ENCODE measurements around the gene MYOC. TPM values are rescaled to one million over a fixed set of nuclear protein-coding genes. Genes with fewer than 3 reads are reported as not detected.

The MYOC gene
- total RNA-seq, 1 experiment from 2014 or later, result not detected

- Histone ChIP-seq H3K36me3 (ENCODE audit: control insufficient read depth in 1 of 2, insufficient read depth in 2 of 2, low read length in 2 of 2) (peaks cover 6 to 15% of the 10 kb centered on the region in 2 experiments), H3K4me3 (replicated peaks in 1 of 2; ENCODE audit: low read depth in 1 of 2, low read length in 2 of 2) (no peak overlapping the region), H3K4me2 (ENCODE audit: low read length) (no peak overlapping the region), H3K9ac (ENCODE audit: low read length) (no peak overlapping the region), H3K4me1 (ENCODE audit: control insufficient read depth in 1 of 2, insufficient read depth in 2 of 2, low read length in 2 of 2) (no peaks in the 10 kb centered on the region), H3K79me2 (ENCODE audit: insufficient read depth, low read length) (no peaks in the 10 kb centered on the region), H3K27me3 (ENCODE audit: insufficient read depth, low read length) (no peaks in the 10 kb centered on the region), H2AFZ (ENCODE audit: low read depth, low read length, poor library complexity, severe bottlenecking) (no peak overlapping the region), H4K20me1 (ENCODE audit: insufficient read depth) (no peaks in the 10 kb centered on the region), H3K9me3 (ENCODE audit: control insufficient read depth in 1 of 2, insufficient read depth in 1 of 2, low read depth in 1 of 2, low read length in 2 of 2) (no peaks in the 10 kb centered on the region), H3K27ac (ENCODE audit: low read depth, low read length) (no peak overlapping the region), H3K9me2 (ENCODE audit: insufficient read depth) (no peaks in the 10 kb centered on the region)
- CTCF ChIA-PET, result no interaction called here
- no TSS peak for BruUV-seq (replicated peaks)
- DNase-seq (ENCODE audit: low read depth, low spot score), result no peak
- POLR2A ChIA-PET, result no interaction called here
- RAD21 ChIA-PET (ENCODE audit: low non-redundant PET in 1 of 2, low total read pairs in 2 of 2, uncharacterized antibody in 2 of 2, unreplicated experiment in 2 of 2), result no interaction called here
- intact Hi-C loops (cut with micrococcal nuclease), result no loop called here
- TF ChIP-seq ZNF274 (IDR thresholded peaks at IDR 0.05; ENCODE audit: low read depth, low read length) (no peak), YY1 (IDR thresholded peaks at IDR 0.05; ENCODE audit: extremely low read depth, insufficient replicate concordance, low read depth, low read length) (no peak), POLR2A (IDR thresholded peaks at IDR 0.05; ENCODE audit: borderline replicate concordance, extremely low read depth, insufficient read depth, insufficient read length) (no peak), TCF7L2 (IDR thresholded peaks at IDR 0.05; ENCODE audit: borderline replicate concordance, extremely low read depth, insufficient read depth, insufficient read length) (no peak), SIN3A (IDR thresholded peaks at IDR 0.05; ENCODE audit: low read depth) (no peak), FOSL1 (IDR thresholded peaks at IDR 0.05; ENCODE audit: low read depth) (no peak), POLR2AphosphoS5 (IDR thresholded peaks at IDR 0.05; ENCODE audit: low read depth, low read length) (no peak), CTCF (IDR thresholded peaks at IDR 0.05 in 2 of 3, conservative IDR thresholded peaks at IDR 0.05 in 1 of 3; ENCODE audit: borderline replicate concordance in 1 of 3, insufficient read depth in 1 of 3, low read depth in 2 of 3, low read length in 2 of 3) (no peak), SP1 (IDR thresholded peaks at IDR 0.05; ENCODE audit: low read depth) (no peak), EGR1 (IDR thresholded peaks at IDR 0.05; ENCODE audit: low read depth) (no peak), EZH2 (IDR thresholded peaks at IDR 0.05) (no peak)
- TF ChIP-seq, protein P1, sequence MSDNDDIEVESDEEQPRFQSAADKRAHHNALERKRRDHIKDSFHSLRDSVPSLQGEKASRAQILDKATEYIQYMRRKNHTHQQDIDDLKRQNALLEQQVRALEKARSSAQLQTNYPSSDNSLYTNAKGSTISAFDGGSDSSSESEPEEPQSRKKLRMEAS (IDR thresholded peaks at IDR 0.05), result no peak
- TF ChIP-seq, protein P2, sequence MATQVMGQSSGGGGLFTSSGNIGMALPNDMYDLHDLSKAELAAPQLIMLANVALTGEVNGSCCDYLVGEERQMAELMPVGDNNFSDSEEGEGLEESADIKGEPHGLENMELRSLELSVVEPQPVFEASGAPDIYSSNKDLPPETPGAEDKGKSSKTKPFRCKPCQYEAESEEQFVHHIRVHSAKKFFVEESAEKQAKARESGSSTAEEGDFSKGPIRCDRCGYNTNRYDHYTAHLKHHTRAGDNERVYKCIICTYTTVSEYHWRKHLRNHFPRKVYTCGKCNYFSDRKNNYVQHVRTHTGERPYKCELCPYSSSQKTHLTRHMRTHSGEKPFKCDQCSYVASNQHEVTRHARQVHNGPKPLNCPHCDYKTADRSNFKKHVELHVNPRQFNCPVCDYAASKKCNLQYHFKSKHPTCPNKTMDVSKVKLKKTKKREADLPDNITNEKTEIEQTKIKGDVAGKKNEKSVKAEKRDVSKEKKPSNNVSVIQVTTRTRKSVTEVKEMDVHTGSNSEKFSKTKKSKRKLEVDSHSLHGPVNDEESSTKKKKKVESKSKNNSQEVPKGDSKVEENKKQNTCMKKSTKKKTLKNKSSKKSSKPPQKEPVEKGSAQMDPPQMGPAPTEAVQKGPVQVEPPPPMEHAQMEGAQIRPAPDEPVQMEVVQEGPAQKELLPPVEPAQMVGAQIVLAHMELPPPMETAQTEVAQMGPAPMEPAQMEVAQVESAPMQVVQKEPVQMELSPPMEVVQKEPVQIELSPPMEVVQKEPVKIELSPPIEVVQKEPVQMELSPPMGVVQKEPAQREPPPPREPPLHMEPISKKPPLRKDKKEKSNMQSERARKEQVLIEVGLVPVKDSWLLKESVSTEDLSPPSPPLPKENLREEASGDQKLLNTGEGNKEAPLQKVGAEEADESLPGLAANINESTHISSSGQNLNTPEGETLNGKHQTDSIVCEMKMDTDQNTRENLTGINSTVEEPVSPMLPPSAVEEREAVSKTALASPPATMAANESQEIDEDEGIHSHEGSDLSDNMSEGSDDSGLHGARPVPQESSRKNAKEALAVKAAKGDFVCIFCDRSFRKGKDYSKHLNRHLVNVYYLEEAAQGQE (IDR thresholded peaks at IDR 0.05; ENCODE audit: low read depth), result no peak
- TF ChIP-seq, protein P3, sequence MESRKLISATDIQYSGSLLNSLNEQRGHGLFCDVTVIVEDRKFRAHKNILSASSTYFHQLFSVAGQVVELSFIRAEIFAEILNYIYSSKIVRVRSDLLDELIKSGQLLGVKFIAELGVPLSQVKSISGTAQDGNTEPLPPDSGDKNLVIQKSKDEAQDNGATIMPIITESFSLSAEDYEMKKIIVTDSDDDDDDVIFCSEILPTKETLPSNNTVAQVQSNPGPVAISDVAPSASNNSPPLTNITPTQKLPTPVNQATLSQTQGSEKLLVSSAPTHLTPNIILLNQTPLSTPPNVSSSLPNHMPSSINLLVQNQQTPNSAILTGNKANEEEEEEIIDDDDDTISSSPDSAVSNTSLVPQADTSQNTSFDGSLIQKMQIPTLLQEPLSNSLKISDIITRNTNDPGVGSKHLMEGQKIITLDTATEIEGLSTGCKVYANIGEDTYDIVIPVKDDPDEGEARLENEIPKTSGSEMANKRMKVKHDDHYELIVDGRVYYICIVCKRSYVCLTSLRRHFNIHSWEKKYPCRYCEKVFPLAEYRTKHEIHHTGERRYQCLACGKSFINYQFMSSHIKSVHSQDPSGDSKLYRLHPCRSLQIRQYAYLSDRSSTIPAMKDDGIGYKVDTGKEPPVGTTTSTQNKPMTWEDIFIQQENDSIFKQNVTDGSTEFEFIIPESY (IDR thresholded peaks at IDR 0.05; ENCODE audit: extremely low read depth, insufficient replicate concordance, low read length), result no peak
- no peak for ATAC-seq
Measured at GRCh38 chr1:171596119-171596518, 56.4 kb downstream of the MYOC start.
